NCI-H2107 treated with DMSO at 0.1 percent for 48 hours (cell line): Measurements from ENCODE around the gene GPR31.
"Not testable (repeated sequence)": the region's sequence is repeated elsewhere in the genome, so short reads cannot be mapped to it uniquely, and the experiment has no call there.

Source experiments
- DNase-seq: peaks from one replicate; lab custom pipeline; 2025; ENCODE audit not compliant: unreplicated experiment; lab: John Stamatoyannopoulos, UW

Gene GPR31

DNA sequence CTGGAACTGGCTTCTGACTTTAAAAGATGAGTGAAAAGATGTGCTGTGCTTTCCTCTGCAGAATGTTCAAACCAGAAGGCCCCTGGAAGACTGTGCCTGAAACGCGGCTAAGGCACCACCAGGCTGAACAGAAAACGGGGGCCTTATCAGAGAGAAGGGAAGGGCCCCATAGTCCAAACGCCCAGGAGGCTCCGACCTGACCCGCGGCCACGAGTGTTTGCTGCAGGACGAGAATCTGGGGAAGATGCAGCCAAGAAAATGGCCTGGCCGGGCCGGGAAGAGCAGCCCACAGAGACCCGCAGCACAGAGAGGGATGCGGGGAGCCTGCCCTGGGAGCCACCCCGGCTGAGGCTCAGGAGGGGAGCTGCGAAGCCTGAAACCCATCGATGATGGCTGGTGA, 10.5 kb upstream of the GPR31 start:
- DNase-seq: not testable (repeated sequence)

DNA sequence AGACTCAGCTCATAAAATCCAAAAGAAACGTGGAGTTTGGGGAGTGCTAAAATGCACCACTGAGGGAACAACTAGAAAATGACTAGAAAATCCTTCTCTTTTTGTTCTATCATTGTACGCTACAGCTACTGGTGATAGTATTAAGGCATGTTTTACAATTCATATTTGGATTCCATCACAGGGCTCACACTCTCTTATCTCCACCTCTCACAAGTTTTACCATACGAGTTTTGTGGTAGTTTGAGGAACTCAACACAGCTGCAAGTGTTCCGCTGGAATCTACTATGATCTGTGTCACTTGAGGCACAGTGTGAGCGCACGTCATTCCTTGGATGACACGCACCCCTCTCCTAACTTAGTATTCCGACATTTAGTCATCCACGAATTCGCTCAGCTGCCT, 9.9 kb upstream of the GPR31 start:
- DNase-seq: not testable (repeated sequence)

- no peak for DNase-seq
These were observed 8.2 kb upstream of the GPR31 start for GRCh38 chr6:167165858-167166471.

GRCh38 chr6:167164261-167164660, 6.5 kb upstream of the GPR31 start:
- no peak for DNase-seq

DNA sequence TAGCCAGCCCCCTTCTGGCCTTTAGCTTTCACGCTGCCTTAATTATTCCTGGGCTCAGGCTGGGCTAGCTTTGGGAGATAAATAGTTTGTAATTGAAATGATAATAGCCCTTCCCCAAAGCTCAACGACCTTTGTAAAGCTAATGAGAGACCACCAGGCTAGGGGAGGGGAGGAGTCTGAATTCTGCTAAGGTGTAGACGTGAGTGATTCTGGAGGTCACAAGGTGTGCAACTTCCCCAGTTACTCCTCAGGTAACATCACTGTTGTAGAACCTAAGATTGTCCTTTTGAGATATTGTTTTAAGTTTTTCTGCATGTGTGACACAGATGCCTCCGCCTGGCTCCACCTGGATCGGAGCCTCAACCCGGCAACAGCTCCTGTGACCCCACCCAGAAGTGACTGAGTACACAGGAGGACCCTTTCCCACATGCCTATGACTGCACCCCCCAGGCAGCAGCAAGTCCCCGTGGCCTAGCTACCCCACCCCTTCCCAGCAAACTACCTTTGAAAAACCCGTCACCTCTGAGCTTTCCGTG, 5.8 kb upstream of the GPR31 start:
- no peak for DNase-seq

- no peak for DNase-seq
These were observed 4.8 kb upstream of the GPR31 start for GRCh38 chr6:167162591-167162990.

GRCh38 chr6:167161851-167162467, 4.2 kb upstream of the GPR31 start:
- DNase-seq: no peak

DNA sequence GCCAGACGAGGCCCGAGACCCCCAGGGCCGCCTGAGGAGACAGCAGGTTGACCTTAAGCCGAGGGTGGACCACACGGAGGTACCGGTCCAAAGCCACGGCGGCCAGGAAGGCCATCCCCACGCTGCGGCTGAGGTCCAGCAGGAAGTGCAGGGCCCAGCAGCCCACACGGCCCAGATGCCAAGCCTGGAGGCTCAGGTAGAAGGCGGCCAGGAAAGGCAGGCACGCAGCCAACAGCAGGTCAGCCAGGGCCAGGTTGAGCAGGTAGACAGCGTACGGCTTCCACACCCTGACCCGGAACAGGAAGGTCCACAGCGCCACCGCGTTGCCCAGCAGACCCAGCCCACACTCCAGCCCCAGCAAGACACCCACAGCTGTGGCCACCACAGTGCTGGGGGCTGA, 366 bp downstream of the GPR31 start:
- no peak for DNase-seq

DNA sequence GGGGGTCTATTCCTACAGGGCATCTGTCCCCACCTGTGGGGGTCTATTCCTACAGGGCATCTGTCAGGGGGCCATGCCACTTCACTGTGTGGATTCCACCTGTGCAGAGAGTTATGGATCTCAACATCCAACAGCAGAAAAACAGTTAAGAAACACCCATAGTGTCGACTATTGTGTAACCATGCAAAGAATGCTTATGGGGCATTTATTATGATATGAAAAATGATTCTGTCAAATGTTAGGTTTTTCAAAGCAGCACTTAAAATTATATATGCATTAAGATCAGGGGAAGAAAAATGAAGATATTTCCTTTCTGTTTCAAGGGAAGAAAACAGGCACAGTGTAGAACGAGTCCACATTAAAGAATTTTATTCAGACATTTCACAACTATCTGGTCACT, 2.9 kb downstream of the GPR31 start:
- DNase-seq: no peak

GRCh38 chr6:167154291-167154690, 3.5 kb downstream of the GPR31 start:
- DNase-seq: no peak

DNA sequence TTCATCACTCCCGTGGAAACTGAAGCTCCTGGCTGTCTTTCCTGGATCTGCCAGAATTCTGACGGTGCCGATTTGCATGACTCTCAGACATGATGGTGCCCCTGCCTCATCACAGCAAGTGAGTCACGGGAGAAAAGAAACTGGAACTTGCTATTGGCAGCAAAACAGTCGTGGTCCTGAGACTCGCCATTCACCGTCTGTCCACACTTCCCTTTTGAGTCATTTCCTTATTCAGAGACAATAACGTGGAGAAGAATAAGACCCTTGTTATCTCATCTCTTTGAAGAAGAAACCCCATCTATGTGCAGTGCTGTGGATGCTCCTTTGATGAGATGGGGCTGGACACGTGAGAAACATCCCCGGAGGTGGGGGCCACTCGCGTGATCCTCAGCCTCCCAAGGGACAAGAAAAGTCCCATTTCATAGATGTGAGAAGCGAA, 4.2 kb downstream of the GPR31 start:
- DNase-seq: no peak

GRCh38 chr6:167152862-167153261, 4.9 kb downstream of the GPR31 start:
- no peak for DNase-seq

DNA sequence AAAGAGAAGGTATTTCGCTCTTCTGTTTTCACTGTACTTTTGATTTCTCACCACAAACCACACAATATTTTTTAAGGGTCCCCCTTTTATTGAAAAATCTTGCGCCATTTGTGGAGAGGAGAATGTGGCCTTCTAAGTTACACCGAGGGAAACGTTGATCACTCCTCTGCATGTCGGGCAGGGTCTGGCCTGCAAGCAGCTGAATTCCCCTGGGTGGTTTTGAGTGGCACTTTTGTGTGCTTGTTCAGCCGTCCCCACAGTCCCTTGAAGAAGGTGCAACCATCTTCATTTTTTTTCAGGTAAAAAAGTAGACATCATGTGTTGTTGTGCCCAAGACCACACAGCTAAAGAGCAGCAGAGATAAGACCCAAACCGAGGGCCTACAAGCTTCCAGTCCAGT, 6.1 kb downstream of the GPR31 start:
- no peak for DNase-seq

- DNase-seq: no peak
These were observed 6.7 kb downstream of the GPR31 start for GRCh38 chr6:167150941-167151549.

DNA sequence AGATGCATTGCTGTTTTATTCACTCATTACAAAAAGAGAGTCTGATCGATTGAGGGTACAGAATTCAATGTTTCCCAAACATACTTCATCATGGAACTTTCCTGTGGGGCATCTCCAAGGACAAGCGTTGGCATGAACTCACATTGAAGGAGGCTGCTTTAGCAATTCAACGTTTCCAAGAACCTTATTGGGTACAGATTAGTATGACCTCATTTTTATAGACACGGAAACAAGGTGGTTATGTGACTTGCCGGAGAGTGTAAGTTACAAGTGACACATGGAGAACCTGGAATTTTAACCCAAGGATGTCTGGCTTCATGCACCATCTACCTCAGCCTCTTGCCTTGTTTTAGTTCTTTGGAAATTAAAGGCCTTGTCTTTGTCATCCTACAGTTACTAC, 8.8 kb downstream of the GPR31 start:
- DNase-seq: no peak

GRCh38 chr6:167148021-167148420, 9.8 kb downstream of the GPR31 start:
- DNase-seq: no peak

DNA sequence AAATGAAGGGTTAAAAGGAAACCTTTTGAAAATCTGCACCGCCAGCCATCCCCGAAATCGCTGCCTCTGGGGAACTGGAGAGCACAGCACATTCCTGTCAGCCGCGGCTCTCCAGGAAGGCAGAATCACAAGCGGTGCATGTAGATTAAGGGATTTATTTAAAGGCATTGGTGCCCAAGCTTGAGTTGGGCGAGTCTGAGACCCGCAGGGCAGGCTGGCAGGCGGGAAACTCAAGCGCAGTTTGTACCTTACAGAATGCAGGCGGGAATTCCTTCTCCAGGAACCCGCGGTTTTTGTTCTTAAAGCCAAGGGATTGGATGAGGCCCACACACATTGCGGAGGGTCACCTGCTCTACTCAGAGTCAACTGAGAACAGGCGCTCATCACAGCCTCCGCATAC, 10.8 kb downstream of the GPR31 start:
- peak; percentile 1 for DNase-seq

DNA sequence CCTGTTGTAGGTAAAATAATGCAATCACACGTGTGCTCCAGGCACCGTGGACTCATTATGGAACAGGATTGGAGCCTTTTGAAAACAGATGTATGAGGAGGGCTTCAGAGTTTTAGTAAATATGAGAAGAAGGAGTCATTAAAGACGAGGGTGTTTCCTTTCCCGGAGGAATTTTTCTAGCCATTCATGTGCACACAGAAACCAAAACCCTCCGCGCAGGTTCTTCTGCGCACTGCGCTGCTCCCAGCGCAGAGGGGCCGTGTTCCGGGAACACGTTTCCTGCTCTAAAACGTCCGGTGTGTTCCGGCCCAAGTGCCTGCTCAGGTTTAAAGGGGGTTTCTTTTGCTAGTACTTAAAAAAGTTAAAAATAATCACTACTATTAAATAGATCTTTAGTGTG, 11.6 kb downstream of the GPR31 start:
- no peak for DNase-seq

DNA sequence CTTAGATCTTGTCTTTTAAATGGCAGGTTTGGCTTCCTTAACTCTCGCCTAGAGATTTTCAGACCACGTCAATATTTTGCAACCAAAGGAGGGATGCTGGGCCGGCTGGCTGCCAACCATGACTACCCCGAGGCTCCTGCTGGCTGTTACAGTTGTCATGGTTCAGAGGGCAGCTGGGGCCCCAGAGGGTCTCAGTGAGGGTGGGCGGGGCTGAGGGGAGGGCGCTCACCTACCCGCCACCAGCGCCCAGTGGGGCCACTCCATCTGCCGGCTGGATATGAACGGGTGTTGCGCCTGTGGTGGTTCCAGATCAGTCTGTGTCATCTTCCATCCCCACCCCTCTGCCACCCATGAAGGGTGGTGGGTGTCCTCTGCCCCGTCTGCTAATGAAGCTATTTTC, 12.3 kb downstream of the GPR31 start:
- DNase-seq: no peak

- DNase-seq: no peak
These were observed 14.7 kb downstream of the GPR31 start for GRCh38 chr6:167143041-167143440.

DNA sequence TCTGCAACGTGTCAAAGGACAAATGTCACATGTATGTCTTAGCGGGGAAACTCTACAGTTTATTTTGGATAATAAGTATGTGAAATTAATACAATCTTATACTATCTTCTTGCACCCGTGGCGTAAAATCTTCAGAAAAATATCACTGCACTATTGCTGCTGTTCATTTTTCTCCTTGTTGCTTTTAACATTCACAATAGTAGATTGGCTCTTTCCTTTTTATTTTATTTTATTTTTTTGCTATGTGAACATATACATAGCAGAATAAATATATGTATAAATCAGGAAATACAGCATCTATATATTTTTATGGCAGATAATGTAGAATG, 15.4 kb downstream of the GPR31 start:
- no peak for DNase-seq

GRCh38 chr6:167141667-167142432, 15.9 kb downstream of the GPR31 start:
- DNase-seq: peak; percentile 44
